ENCODE measurements around the gene SLC25A15. TPM values are rescaled to one million over a fixed set of nuclear protein-coding genes. Genes with fewer than 3 reads are reported as not detected.
A peak's percentile ranks its signal among the peaks of the same experiment; 100 is the strongest.
"Not testable (repeated sequence)": the region's sequence is repeated elsewhere in the genome, so short reads cannot be mapped to it uniquely, and the experiment has no call there.

SLC25A15 gene
- total RNA-seq, 1 donor: 13.8 TPM

GRCh38 chr13:40779796-40780285, 9.6 kb upstream of the SLC25A15 start:
- TF ChIP-seq, protein P1, sequence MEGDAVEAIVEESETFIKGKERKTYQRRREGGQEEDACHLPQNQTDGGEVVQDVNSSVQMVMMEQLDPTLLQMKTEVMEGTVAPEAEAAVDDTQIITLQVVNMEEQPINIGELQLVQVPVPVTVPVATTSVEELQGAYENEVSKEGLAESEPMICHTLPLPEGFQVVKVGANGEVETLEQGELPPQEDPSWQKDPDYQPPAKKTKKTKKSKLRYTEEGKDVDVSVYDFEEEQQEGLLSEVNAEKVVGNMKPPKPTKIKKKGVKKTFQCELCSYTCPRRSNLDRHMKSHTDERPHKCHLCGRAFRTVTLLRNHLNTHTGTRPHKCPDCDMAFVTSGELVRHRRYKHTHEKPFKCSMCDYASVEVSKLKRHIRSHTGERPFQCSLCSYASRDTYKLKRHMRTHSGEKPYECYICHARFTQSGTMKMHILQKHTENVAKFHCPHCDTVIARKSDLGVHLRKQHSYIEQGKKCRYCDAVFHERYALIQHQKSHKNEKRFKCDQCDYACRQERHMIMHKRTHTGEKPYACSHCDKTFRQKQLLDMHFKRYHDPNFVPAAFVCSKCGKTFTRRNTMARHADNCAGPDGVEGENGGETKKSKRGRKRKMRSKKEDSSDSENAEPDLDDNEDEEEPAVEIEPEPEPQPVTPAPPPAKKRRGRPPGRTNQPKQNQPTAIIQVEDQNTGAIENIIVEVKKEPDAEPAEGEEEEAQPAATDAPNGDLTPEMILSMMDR (IDR thresholded peaks at IDR 0.05; ENCODE audit: insufficient read depth, low read length): no peak
- no peak overlapping the region for H3K4me3 ChIP-seq (ENCODE audit: low read depth, low read length)
- DNase-seq (ENCODE audit: low read depth): no peak

DNA sequence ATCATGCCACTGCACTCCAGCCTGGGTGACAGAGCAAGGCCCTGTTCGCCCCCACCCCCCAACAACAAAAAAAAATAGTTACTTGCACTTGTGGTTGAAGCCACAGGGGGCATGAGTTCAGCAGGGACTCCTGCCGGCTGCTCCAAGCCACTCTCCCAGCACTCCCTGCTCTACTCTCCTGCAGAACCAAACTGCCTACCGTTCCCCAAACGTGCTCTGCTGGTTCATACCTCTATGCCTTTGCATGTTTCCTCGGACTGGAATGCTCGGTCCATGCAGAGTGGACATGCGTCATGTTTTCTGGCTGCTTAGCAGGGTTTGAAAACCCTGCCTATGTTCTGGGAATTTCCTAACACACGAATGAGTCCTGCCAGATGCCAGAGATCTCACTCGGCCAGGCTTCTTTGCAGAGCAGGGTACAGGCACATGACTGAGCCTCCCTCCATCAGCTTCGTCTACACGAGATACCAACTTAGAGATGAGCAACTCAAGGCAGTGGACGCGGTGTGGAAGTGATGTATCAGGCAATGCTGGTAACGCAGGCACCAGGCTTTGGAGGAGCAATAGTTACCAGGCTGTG, 8.5 kb upstream of the SLC25A15 start:
- TF ChIP-seq, protein P1 (IDR thresholded peaks at IDR 0.05; ENCODE audit: insufficient read depth, low read length): peak; percentile 6
- DNase-seq (ENCODE audit: low read depth): no peak
- no peak overlapping the region for H3K4me3 ChIP-seq (ENCODE audit: low read depth, low read length)

GRCh38 chr13:40781717-40782116, 7.7 kb upstream of the SLC25A15 start:
- DNase-seq (ENCODE audit: low read depth): no peak
- no peak overlapping the region for H3K4me3 ChIP-seq (ENCODE audit: low read depth, low read length)

DNA sequence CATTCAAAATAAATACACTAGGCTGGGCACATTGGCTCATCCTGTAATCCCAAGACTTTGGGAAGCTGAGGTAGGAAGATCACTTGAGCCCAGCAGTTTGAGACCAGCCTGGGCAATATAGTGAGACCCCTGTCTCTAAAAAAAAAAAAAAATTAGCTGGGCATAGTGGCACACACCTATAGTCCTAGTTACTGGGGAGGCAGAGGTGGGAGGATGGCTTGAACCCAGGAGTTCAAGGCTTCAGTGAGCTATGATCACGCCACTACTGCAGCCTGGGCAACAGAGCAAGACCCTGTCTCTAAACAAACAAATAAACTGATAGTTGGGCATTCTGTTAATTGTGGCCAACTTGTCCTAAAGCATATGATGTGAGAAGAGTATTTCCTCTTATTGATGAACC, 6.4 kb upstream of the SLC25A15 start:
- not testable (repeated sequence) for DNase-seq (ENCODE audit: low read depth)

More at GRCh38 chr13:40781717-40782116, 7.7 kb upstream of the SLC25A15 start:
- TF ChIP-seq, protein P1 (IDR thresholded peaks at IDR 0.05; ENCODE audit: insufficient read depth, low read length): no peak

GRCh38 chr13:40784540-40784939, 4.9 kb upstream of the SLC25A15 start:
- no peak for DNase-seq (ENCODE audit: low read depth)
- TF ChIP-seq, protein P1 (IDR thresholded peaks at IDR 0.05; ENCODE audit: insufficient read depth, low read length): no peak
- H3K4me3 ChIP-seq (ENCODE audit: low read depth, low read length): no peak overlapping the region

More for the DNA sequence above, 6.4 kb upstream of the SLC25A15 start:
- not testable (repeated sequence) for H3K4me3 ChIP-seq (ENCODE audit: low read depth, low read length)

GRCh38 chr13:40786568-40786996, 2.8 kb upstream of the SLC25A15 start:
- TF ChIP-seq, protein P1 (IDR thresholded peaks at IDR 0.05; ENCODE audit: insufficient read depth, low read length): no peak
- DNase-seq (ENCODE audit: low read depth): no peak

DNA sequence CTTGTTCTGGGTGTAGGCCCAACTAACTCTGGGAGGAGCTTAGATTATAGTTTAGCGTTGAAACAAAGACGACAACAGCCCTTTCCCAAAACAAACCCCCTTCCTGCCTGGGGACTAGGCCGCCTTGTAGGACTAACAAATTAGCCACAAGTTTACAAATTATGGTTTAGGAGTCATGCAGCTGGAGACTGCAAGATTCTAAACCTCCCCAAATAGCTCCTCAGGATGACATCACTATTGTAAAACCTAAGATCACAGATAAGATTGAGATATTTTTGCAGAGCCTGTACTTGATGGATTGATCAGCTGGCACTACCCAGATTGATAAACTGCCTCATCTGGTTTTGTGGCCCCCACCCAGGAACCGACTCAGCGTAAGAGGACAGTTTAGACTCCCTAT, 2.3 kb upstream of the SLC25A15 start:
- DNase-seq (ENCODE audit: low read depth): peak; percentile 36
- no peak overlapping the region for H3K4me3 ChIP-seq (ENCODE audit: low read depth, low read length)
- TF ChIP-seq, protein P1 (IDR thresholded peaks at IDR 0.05; ENCODE audit: insufficient read depth, low read length): no peak

More at GRCh38 chr13:40786568-40786996, 2.8 kb upstream of the SLC25A15 start:
- no peak overlapping the region for H3K4me3 ChIP-seq (ENCODE audit: low read depth, low read length)

DNA sequence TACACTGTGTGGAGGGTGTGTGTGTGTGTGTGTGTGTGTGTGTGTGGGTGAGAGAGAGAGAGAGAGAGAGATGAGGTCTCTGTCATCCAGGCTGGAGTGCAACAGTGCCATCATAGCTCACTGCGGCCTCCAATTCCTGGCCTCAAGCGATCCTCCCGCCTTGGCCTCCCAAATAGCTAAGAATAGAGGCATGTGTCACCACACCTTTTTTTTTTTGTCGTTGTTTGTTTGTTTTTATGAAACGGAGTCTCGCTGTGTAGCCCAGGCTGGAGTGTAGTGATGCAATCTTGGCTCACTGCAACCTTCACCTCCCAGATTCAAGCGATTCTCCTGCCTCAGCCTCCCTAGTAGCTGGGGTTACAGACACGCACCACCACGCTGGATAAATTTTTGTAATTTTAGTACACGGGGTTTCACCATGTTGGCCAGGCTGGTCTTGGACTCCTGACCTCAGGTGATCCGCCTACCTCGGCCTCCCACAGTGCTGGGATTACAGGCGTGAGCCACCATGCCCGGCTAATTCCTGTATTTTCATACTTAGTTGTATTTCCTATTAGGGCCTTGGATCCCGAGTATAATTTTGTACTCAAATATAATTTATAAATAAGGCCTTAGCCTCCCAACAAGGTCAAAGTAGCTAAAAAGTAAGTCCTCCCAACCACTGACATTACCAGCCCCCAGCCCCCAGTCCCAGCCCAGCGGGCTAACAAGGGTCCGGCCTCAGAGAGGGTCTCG, 704 bp upstream of the SLC25A15 start:
- peak overlapping the region; percentile 78 for H3K4me3 ChIP-seq (ENCODE audit: low read depth, low read length)
- peak; percentile 19 for DNase-seq (ENCODE audit: low read depth)

Data from fibroblast of the aortic adventitia (primary cell).